PC-3 (cell line): ENCODE measurements around the gene GLI3. TPM values are rescaled to one million over a fixed set of nuclear protein-coding genes. Genes with fewer than 3 reads are reported as not detected.

Experiments
- ATAC-seq: fragments of 200-7000 bp; cut with Tn5 transposase; 2 replicates; pipeline ENCODE4 v1.9.1; 2020; ENCODE audit warnings: mild to moderate bottlenecking, moderate library complexity
- BruUV-seq: library from RNA; stranded (reverse); fragments of 400-500 nt; replicated peaks from 2 replicates; lab custom pipeline; 2021; lab: Mats Ljungman, UMichigan
- CTCF ChIA-PET: fragments of 300-600 bp; sonication (Branson Sonifier 250); formaldehyde crosslinking; loops from one replicate; lab custom pipeline; 2022; ENCODE audit warnings: antibody characterized with exemption; lab: Charles Lee
- POLR2A ChIA-PET: fragments of 300-600 bp; sonication (Branson Sonifier 250); formaldehyde crosslinking; loops from one replicate; lab custom pipeline; 2022; ENCODE audit warnings: antibody characterized with exemption; ENCODE audit not compliant: unreplicated experiment; lab: Charles Lee
- DNase-seq: peaks from one replicate; pipeline ENCODE4 v3.0.0-alpha.2; 2015
- H2AFZ ChIP-seq: fragments of 300-600 bp; sonication (generic); 2 replicates; pipeline ENCODE4 v1.6.0; 2016; ENCODE audit warnings: antibody characterized with exemption, low read length
- H3F3A ChIP-seq: fragments of 300-600 bp; sonication (generic); one replicate; pipeline ENCODE4 v1.6.0; 2017; ENCODE audit warnings: antibody characterized with exemption, low read length, control low read depth, mild to moderate bottlenecking; ENCODE audit not compliant: unreplicated experiment
- H3K27ac ChIP-seq: fragments of 300-600 bp; sonication (generic); 2 replicates; pipeline ENCODE4 v1.5.1; 2016; ENCODE audit warnings: mild to moderate bottlenecking, low read length
- H3K27me3 ChIP-seq: fragments of 300-600 bp; sonication (generic); 2 replicates; pipeline ENCODE4 v1.6.1; 2016; ENCODE audit warnings: low read length, mixed read lengths
- H3K36me3 ChIP-seq: fragments of 300-600 bp; sonication (generic); 2 replicates; pipeline ENCODE4 v1.6.1; 2016; ENCODE audit warnings: low read depth, mixed run types, low read length, mixed read lengths
- H3K4me1 ChIP-seq: fragments of 300-600 bp; sonication (generic); 2 replicates; pipeline ENCODE4 v1.5.1; 2016; ENCODE audit warnings: low read length; ENCODE audit not compliant: insufficient read depth
- H3K4me2 ChIP-seq: fragments of 300-600 bp; sonication (generic); 2 replicates; pipeline ENCODE4 v1.6.0; 2016; ENCODE audit warnings: low read length
- H3K4me3 ChIP-seq: fragments of 300-600 bp; sonication (generic); 2 replicates; pipeline ENCODE4 v1.5.1; 2016; ENCODE audit warnings: mild to moderate bottlenecking, low read length, mixed read lengths
- H3K79me2 ChIP-seq: fragments of 300-600 bp; sonication (generic); 2 replicates; pipeline ENCODE4 v1.6.1; 2017; ENCODE audit warnings: low read length, mixed read lengths
- H3K9ac ChIP-seq: fragments of 300-600 bp; sonication (generic); 2 replicates; pipeline ENCODE4 v1.6.0; 2016; ENCODE audit warnings: mild to moderate bottlenecking, low read length
- H3K9me2 ChIP-seq: fragments of 300-600 bp; sonication (generic); replicated peaks from 2 replicates; pipeline ENCODE4 v1.6.1; 2016; ENCODE audit warnings: mixed run types, low read length, mixed read lengths
- H3K9me3 ChIP-seq: fragments of 300-600 bp; sonication (generic); 2 replicates; pipeline ENCODE4 v1.6.1; 2016; ENCODE audit warnings: low read length, mixed read lengths
- H4K20me1 ChIP-seq: fragments of 300-600 bp; sonication (generic); 2 replicates; pipeline ENCODE4 v1.6.1; 2016; ENCODE audit warnings: low read length, mixed read lengths
- CTCF ChIP-seq: fragments of 300-600 bp; sonication (generic); conservative IDR thresholded peaks from 2 replicates; pipeline ENCODE4 v1.5.1; 2017; ENCODE audit warnings: antibody characterized with exemption, low read depth, mild to moderate bottlenecking, low read length
- EZH2 ChIP-seq: fragments of 300-600 bp; sonication (generic); IDR thresholded peaks from one replicate; pipeline ENCODE4 v1.6.1; 2017; ENCODE audit warnings: antibody characterized with exemption, mild to moderate bottlenecking, low read length; ENCODE audit not compliant: unreplicated experiment
- EZH2phosphoT487 ChIP-seq: fragments of 300-600 bp; sonication (generic); IDR thresholded peaks from 2 replicates; pipeline ENCODE4 v1.6.1; 2018; ENCODE audit warnings: mild to moderate bottlenecking, antibody characterized with exemption, low read length, borderline replicate concordance
- intact Hi-C: fragments of 100-400 bp; cut with micrococcal nuclease; formaldehyde crosslinking; loops from 2 replicates; pipeline ENCODE4 v1.9.0; 2023
- total RNA-seq: library from RNA; depleted of rRNA; stranded (reverse); fragments of >200 nt; gene quantifications from 2 replicates; pipeline ENCODE4 v1.2.3, GENCODE V29; 2014

GLI3 gene
- total RNA-seq, 1 experiment from 2014 or later = 3.5 TPM

GRCh38 chr7:42197451-42197850 lies 39.6 kb downstream of the GLI3 start:
- no peaks in the 10 kb centered on the region for H3K79me2 ChIP-seq
- H3K4me2 ChIP-seq = no peak overlapping the region
- no peaks in the 10 kb centered on the region for H3K9me3 ChIP-seq
- BruUV-seq = no TSS peak
- DNase-seq (no peak), ATAC-seq (no peak)
- H3K4me3 ChIP-seq = no peak overlapping the region
- TF ChIP-seq EZH2 (no peak), EZH2phosphoT487 (no peak), CTCF (no peak)
- no peak overlapping the region for H3K27ac ChIP-seq
- no peak overlapping the region for H3K9ac ChIP-seq
- H3F3A ChIP-seq = no peaks in the 10 kb centered on the region
- no peak overlapping the region for H2AFZ ChIP-seq
- intact Hi-C loops = no loop called here
- H4K20me1 ChIP-seq = no peaks in the 10 kb centered on the region
- H3K36me3 ChIP-seq = no peaks in the 10 kb centered on the region
- ChIA-PET POLR2A (no interaction called here), CTCF (no interaction called here)
- no peaks in the 10 kb centered on the region for H3K4me1 ChIP-seq
- H3K27me3 ChIP-seq = no peaks in the 10 kb centered on the region
- no peaks in the 10 kb centered on the region for H3K9me2 ChIP-seq

GRCh38 chr7:42194238-42194637 lies 42.8 kb downstream of the GLI3 start:
- Histone ChIP-seq H3K36me3 (no peaks in the 10 kb centered on the region), H3K4me1 (peaks cover 12% of the 10 kb centered on the region), H3K9me3 (no peaks in the 10 kb centered on the region), H4K20me1 (no peaks in the 10 kb centered on the region), H3F3A (no peaks in the 10 kb centered on the region), H3K79me2 (peaks cover 3% of the 10 kb centered on the region; the same call in 1 of the 2 replicates), H2AFZ (no peak overlapping the region), H3K9me2 (no peaks in the 10 kb centered on the region), H3K27me3 (no peaks in the 10 kb centered on the region), H3K4me3 (no peak overlapping the region), H3K9ac (no peak overlapping the region), H3K4me2 (no peak overlapping the region), H3K27ac (no peak overlapping the region)
- ChIA-PET POLR2A (no interaction called here), CTCF (no interaction called here)
- no peak for DNase-seq
- ATAC-seq = no peak
- BruUV-seq = no TSS peak
- TF ChIP-seq EZH2 = no peak
- no peak for TF ChIP-seq CTCF
- no peak for TF ChIP-seq EZH2phosphoT487
- intact Hi-C loops = no loop called here

GRCh38 chr7:42193471-42194129 lies 43.4 kb downstream of the GLI3 start:
- H3K4me3 ChIP-seq = no peak overlapping the region
- no peak overlapping the region for H3K27ac ChIP-seq
- H2AFZ ChIP-seq = no peak overlapping the region
- H3K9me2 ChIP-seq = no peaks in the 10 kb centered on the region
- H3K4me1 ChIP-seq = peaks cover 12% of the 10 kb centered on the region
- CTCF ChIA-PET = no interaction called here
- no peaks in the 10 kb centered on the region for H4K20me1 ChIP-seq
- no peak overlapping the region for H3K4me2 ChIP-seq
- POLR2A ChIA-PET = no interaction called here
- ATAC-seq (no peak), DNase-seq (no peak)
- no peak overlapping the region for H3K9ac ChIP-seq
- no peaks in the 10 kb centered on the region for H3K36me3 ChIP-seq
- TF ChIP-seq EZH2phosphoT487 = no peak
- TF ChIP-seq CTCF = no peak
- no peak for TF ChIP-seq EZH2
- peaks cover 3% of the 10 kb centered on the region; the same call in 1 of the 2 replicates for H3K79me2 ChIP-seq
- intact Hi-C loops = no loop called here
- H3F3A ChIP-seq = no peaks in the 10 kb centered on the region
- H3K9me3 ChIP-seq = no peaks in the 10 kb centered on the region
- BruUV-seq = no TSS peak
- H3K27me3 ChIP-seq = no peaks in the 10 kb centered on the region
